Panc1 (cell line): Measurements from ENCODE around the gene SCRN1. TPM values are rescaled to one million over a fixed set of nuclear protein-coding genes. Genes with fewer than 3 reads are reported as not detected.

Source experiments
- ATAC-seq: fragments of 200-7000 bp; cut with Tn5 transposase; 2 replicates; pipeline ENCODE4 v1.9.1; 2020; ENCODE audit warnings: mild to moderate bottlenecking, moderate library complexity
- BruUV-seq: library from RNA; stranded (reverse); fragments of 400-500 nt; replicated peaks from 2 replicates; lab custom pipeline; 2021; lab: Mats Ljungman, UMichigan
- CTCF ChIA-PET: fragments of 300-600 bp; sonication (Branson Sonifier 250); formaldehyde crosslinking; loops from one replicate; lab custom pipeline; 2022; ENCODE audit warnings: antibody characterized with exemption; lab: Charles Lee
- POLR2A ChIA-PET: fragments of 300-600 bp; sonication (Branson Sonifier 250); formaldehyde crosslinking; loops from one replicate; lab custom pipeline; 2022; ENCODE audit warnings: antibody characterized with exemption; lab: Charles Lee
- DNase-seq: peaks from one replicate; pipeline ENCODE4 v3.0.0-alpha.2; 2010; ENCODE audit warnings: low read depth, low spot score
- H3K27ac ChIP-seq: 2 replicates; pipeline ENCODE4 v1.5.1; 2011; ENCODE audit warnings: mild to moderate bottlenecking, low read length, inconsistent platforms
- H3K27me3 ChIP-seq: fragments of 200-500 bp; sonication (Bioruptor generic); 2 replicates; pipeline ENCODE4 v1.6.0; 2014; ENCODE audit warnings: low read length, inconsistent platforms; ENCODE audit not compliant: control insufficient read depth, insufficient read depth
- H3K36me3 ChIP-seq: fragments of 200-500 bp; sonication (Bioruptor generic); 2 replicates; pipeline ENCODE4 v1.5.1; 2014; ENCODE audit warnings: inconsistent platforms, mild to moderate bottlenecking, low read length, moderate library complexity; ENCODE audit not compliant: control insufficient read depth, insufficient read depth
- H3K4me1 ChIP-seq: 2 replicates; pipeline ENCODE4 v1.5.1; 2011; ENCODE audit warnings: inconsistent platforms, mild to moderate bottlenecking, low read length, moderate library complexity; ENCODE audit not compliant: control insufficient read depth, insufficient read depth
- H3K4me3 ChIP-seq, 2 experiments: 2 replicates each; pipeline ENCODE4 v1.5.1; 2011 to 2012; ENCODE audit warnings: low read depth in 2 of 2, low read length in 2 of 2, mild to moderate bottlenecking in 2 of 2, inconsistent platforms in 1 of 2, moderate library complexity in 1 of 2
- H3K9me3 ChIP-seq: fragments of 200-500 bp; sonication (Bioruptor generic); 2 replicates; pipeline ENCODE4 v1.5.1; 2014; ENCODE audit warnings: low read depth, mild to moderate bottlenecking, inconsistent platforms, low read length, moderate library complexity; ENCODE audit not compliant: control insufficient read depth, insufficient read depth
- POLR2AphosphoS5 ChIP-seq: IDR thresholded peaks from 2 replicates; pipeline ENCODE4 v1.6.1; 2012; ENCODE audit warnings: mild to moderate bottlenecking, low read depth, low read length, moderate library complexity
- SIN3A ChIP-seq: IDR thresholded peaks from 2 replicates; pipeline ENCODE4 v1.6.1; 2012; ENCODE audit warnings: low read depth, mild to moderate bottlenecking, low read length, moderate library complexity, borderline replicate concordance; ENCODE audit not compliant: insufficient read depth
- TCF7L2 ChIP-seq: IDR thresholded peaks from 2 replicates; pipeline ENCODE4 v1.6.1; 2011; ENCODE audit warnings: mild to moderate bottlenecking, low read depth, low read length, inconsistent platforms
- in situ Hi-C: cut with HindIII; loops from 2 replicates; pipeline ENCODE4 v1.10.0; 2016; ENCODE audit warnings: low sequenced_read_pairs, low pct_unique_long_range_greater_than_20kb
- intact Hi-C: fragments of 100-400 bp; cut with micrococcal nuclease; formaldehyde crosslinking; loops from one replicate; pipeline ENCODE4 v1.10.0; 2022; ENCODE audit not compliant: unreplicated experiment
- total RNA-seq: library from RNA; stranded (reverse); gene quantifications from one replicate; pipeline ENCODE4 v1.2.1, GENCODE V29; 2021; ENCODE audit not compliant: unreplicated experiment
- TF ChIP-seq, protein P1 (sequence below), 2 experiments: IDR thresholded peaks; 2 replicates each; pipeline ENCODE4 v1.6.1; 2011 to 2012; ENCODE audit warnings: low read depth in 2 of 2, control low read depth in 1 of 2, low read length in 1 of 2, mild to moderate bottlenecking in 1 of 2, moderate library complexity in 1 of 2; ENCODE audit not compliant: insufficient read depth in 1 of 2
- TF ChIP-seq, protein P2 (sequence below): fragments of 450-650 bp; IDR thresholded peaks from 2 replicates; pipeline ENCODE4 v1.5.1; 2017; ENCODE audit warnings: mild to moderate bottlenecking

SCRN1 gene
- total RNA-seq, 1 experiment from 2014 or later: 189 TPM

- in situ Hi-C loops (no loop called here), intact Hi-C loops (no loop called here)
- DNase-seq: no peak
- POLR2A ChIA-PET: interaction anchor here (0.5 kb wide), 1 partner anchor 24 kb away, joined by 10 read pairs; no protein-coding TSS in a partner anchor
- Histone ChIP-seq H3K9me3 (no peaks in the 10 kb centered on the region), H3K4me3 (no peak overlapping the region), H3K36me3 (no peaks in the 10 kb centered on the region), H3K27me3 (peaks cover 4% of the 10 kb centered on the region; the same call in 1 of the 2 replicates), H3K27ac (no peak overlapping the region), H3K4me1 (no peaks in the 10 kb centered on the region)
- no TSS peak for BruUV-seq
- CTCF ChIA-PET: interaction anchor here (1.6 kb wide), 1 partner anchor 184 kb away, joined by 9 read pairs; no protein-coding TSS in a partner anchor
- TF ChIP-seq TCF7L2: no peak
- TF ChIP-seq POLR2AphosphoS5: no peak
- no peak for TF ChIP-seq SIN3A
- TF ChIP-seq, protein P1, sequence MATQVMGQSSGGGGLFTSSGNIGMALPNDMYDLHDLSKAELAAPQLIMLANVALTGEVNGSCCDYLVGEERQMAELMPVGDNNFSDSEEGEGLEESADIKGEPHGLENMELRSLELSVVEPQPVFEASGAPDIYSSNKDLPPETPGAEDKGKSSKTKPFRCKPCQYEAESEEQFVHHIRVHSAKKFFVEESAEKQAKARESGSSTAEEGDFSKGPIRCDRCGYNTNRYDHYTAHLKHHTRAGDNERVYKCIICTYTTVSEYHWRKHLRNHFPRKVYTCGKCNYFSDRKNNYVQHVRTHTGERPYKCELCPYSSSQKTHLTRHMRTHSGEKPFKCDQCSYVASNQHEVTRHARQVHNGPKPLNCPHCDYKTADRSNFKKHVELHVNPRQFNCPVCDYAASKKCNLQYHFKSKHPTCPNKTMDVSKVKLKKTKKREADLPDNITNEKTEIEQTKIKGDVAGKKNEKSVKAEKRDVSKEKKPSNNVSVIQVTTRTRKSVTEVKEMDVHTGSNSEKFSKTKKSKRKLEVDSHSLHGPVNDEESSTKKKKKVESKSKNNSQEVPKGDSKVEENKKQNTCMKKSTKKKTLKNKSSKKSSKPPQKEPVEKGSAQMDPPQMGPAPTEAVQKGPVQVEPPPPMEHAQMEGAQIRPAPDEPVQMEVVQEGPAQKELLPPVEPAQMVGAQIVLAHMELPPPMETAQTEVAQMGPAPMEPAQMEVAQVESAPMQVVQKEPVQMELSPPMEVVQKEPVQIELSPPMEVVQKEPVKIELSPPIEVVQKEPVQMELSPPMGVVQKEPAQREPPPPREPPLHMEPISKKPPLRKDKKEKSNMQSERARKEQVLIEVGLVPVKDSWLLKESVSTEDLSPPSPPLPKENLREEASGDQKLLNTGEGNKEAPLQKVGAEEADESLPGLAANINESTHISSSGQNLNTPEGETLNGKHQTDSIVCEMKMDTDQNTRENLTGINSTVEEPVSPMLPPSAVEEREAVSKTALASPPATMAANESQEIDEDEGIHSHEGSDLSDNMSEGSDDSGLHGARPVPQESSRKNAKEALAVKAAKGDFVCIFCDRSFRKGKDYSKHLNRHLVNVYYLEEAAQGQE (IDR thresholded peaks at IDR 0.05; ENCODE audit: insufficient read depth in 1 of 2, low read depth in 2 of 2, low read length in 1 of 2): no peak
- TF ChIP-seq, protein P2, sequence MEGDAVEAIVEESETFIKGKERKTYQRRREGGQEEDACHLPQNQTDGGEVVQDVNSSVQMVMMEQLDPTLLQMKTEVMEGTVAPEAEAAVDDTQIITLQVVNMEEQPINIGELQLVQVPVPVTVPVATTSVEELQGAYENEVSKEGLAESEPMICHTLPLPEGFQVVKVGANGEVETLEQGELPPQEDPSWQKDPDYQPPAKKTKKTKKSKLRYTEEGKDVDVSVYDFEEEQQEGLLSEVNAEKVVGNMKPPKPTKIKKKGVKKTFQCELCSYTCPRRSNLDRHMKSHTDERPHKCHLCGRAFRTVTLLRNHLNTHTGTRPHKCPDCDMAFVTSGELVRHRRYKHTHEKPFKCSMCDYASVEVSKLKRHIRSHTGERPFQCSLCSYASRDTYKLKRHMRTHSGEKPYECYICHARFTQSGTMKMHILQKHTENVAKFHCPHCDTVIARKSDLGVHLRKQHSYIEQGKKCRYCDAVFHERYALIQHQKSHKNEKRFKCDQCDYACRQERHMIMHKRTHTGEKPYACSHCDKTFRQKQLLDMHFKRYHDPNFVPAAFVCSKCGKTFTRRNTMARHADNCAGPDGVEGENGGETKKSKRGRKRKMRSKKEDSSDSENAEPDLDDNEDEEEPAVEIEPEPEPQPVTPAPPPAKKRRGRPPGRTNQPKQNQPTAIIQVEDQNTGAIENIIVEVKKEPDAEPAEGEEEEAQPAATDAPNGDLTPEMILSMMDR: no peak
- no peak for ATAC-seq
Observed at GRCh38 chr7:29877196-29877595, 112.4 kb downstream of the SCRN1 start.

- in situ Hi-C loops (no loop called here), intact Hi-C loops (no loop called here)
- no TSS peak for BruUV-seq
- Histone ChIP-seq H3K27me3 (peaks cover 8% of the 10 kb centered on the region; the same call in 1 of the 2 replicates), H3K36me3 (no peaks in the 10 kb centered on the region), H3K27ac (no peak overlapping the region), H3K4me3 (no peak overlapping the region), H3K4me1 (no peaks in the 10 kb centered on the region), H3K9me3 (no peaks in the 10 kb centered on the region)
- ATAC-seq (no peak), DNase-seq (no peak)
- POLR2A ChIA-PET: no interaction called here
- TF ChIP-seq, protein P2: no peak
- TF ChIP-seq POLR2AphosphoS5: no peak
- TF ChIP-seq, protein P1 (IDR thresholded peaks at IDR 0.05; ENCODE audit: insufficient read depth in 1 of 2, low read depth in 2 of 2, low read length in 1 of 2): no peak
- TF ChIP-seq SIN3A: no peak
- no peak for TF ChIP-seq TCF7L2
- CTCF ChIA-PET: no interaction called here
Observed at GRCh38 chr7:29875741-29876140, 113.9 kb downstream of the SCRN1 start.
